ENCODE measurements around the gene CXCL16. TPM values are rescaled to one million over a fixed set of nuclear protein-coding genes. Genes with fewer than 3 reads are reported as not detected.

Gene CXCL16
- total RNA-seq, 1 donor from 2014 or later, result not detected

DNA sequence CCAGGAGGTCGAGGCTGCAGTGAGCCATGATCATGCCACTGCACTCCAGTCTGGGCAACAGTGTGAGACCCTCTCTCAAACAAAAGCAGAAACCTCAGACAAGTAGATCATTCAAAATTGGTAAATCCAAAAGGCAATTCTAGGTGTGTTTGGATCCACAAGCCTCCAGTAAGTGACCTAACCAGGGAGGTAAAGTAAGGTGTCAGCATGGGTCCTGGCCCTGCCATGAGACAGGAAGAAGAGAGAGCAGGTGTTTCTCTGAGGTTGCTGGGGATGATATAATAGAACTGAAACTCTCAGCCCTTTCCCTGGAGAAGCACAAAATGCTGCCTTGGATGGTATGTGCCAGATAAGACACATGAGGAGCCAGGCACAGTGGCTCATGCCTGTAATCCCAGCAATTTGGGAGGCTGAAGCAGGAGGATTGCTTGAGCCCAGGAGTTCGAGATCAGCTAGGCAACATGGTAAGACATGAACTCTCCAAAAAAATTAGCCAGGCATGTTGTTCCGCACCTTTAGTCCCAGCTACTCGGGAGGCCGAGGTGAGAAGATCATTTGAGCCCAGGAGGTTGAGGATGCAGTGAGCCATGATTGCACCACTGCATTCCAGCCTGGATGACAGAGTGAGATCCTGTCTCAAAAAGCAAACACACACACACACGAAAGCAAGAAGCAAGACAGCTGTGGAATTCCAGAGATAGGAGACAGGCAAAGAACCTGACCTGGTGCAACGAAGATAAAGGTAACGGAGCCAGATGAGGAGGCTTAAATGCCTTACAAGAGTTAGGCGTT, 38.4 kb upstream of the CXCL16 start:
- Mint-ChIP-seq H3K27ac (ENCODE audit: unreplicated experiment) (no peak overlapping the region), H3K36me3 (ENCODE audit: unreplicated experiment) (no peaks in the 10 kb centered on the region), H3K27me3 (ENCODE audit: unreplicated experiment) (peaks cover 2% of the 10 kb centered on the region), H3K4me1 (ENCODE audit: low read depth, unreplicated experiment) (no peaks in the 10 kb centered on the region), H3K4me3 (ENCODE audit: unreplicated experiment) (no peak overlapping the region), H3K9me3 (ENCODE audit: unreplicated experiment) (peaks cover 2% of the 10 kb centered on the region)
- no peak for DNase-seq
- TF ChIP-seq, protein P1, sequence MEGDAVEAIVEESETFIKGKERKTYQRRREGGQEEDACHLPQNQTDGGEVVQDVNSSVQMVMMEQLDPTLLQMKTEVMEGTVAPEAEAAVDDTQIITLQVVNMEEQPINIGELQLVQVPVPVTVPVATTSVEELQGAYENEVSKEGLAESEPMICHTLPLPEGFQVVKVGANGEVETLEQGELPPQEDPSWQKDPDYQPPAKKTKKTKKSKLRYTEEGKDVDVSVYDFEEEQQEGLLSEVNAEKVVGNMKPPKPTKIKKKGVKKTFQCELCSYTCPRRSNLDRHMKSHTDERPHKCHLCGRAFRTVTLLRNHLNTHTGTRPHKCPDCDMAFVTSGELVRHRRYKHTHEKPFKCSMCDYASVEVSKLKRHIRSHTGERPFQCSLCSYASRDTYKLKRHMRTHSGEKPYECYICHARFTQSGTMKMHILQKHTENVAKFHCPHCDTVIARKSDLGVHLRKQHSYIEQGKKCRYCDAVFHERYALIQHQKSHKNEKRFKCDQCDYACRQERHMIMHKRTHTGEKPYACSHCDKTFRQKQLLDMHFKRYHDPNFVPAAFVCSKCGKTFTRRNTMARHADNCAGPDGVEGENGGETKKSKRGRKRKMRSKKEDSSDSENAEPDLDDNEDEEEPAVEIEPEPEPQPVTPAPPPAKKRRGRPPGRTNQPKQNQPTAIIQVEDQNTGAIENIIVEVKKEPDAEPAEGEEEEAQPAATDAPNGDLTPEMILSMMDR (IDR thresholded peaks at IDR 0.05; ENCODE audit: partially characterized antibody, unreplicated experiment), result no peak

DNA sequence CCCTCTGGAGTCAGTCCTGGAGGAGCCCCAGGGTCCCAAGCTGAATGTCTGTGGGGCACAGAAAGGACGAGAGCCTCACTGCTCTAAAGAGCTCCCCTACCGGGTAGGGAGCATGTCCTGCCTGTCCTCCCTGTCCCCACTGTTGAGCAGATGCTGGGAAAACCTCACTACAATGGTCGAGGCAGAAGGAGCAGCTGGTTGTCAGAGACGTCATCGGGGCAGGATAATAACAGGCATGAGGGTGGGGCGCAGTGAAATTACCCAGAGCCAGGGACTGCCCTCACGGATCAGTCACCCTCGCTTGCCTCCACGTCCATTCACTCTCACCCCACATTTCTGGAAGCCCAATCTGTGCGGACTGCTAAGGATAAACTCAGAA, 32.5 kb upstream of the CXCL16 start:
- Mint-ChIP-seq H3K27me3 (ENCODE audit: unreplicated experiment) (peaks cover 5% of the 10 kb centered on the region), H3K4me1 (ENCODE audit: low read depth, unreplicated experiment) (no peaks in the 10 kb centered on the region), H3K36me3 (ENCODE audit: unreplicated experiment) (no peaks in the 10 kb centered on the region), H3K9me3 (ENCODE audit: unreplicated experiment) (peaks cover 2% of the 10 kb centered on the region), H3K27ac (ENCODE audit: unreplicated experiment) (no peak overlapping the region), H3K4me3 (ENCODE audit: unreplicated experiment) (no peak overlapping the region)
- TF ChIP-seq, protein P1 (IDR thresholded peaks at IDR 0.05; ENCODE audit: partially characterized antibody, unreplicated experiment), result no peak
- DNase-seq, result no peak

DNA sequence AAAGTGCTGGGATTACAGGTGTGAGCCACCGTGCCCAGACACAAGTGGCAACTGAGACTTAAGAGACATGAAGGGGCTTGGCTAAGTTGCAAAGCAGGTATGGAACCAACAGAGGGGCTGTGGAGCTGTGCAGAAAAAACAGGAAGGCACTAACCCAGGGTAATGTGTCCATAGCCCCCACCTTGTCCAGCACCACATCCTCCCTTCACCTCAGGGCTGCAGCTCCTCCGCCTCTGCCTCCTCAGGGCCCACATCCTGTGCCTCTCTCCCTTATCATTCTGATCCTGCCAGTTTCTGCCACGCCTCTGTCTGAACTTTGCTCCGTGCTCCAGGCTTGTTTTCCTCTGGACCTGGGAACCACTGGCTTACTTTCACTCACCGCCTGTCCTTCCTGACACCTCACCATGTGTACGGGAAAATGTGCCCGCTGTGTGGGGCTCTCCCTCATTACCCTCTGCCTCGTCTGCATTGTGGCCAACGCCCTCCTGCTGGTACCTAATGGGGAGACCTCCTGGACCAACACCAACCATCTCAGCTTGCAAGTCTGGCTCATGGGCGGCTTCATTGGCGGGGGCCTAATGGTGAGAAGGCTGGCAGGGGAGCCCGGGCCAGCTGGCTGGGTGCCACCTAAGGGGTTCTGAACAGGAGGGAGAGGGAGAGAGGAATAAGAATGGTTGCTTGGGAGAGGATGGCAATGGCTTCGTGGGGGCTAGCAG, 31.9 kb upstream of the CXCL16 start, which contains the start of gene TM4SF5:
TM4SF5 (plus strand) TSS at position 368 of the 716 bp plus-strand sequence; CDS start at position 405, 37 bp downstream.
- Mint-ChIP-seq H3K9me3 (ENCODE audit: unreplicated experiment) (no peaks in the 10 kb centered on the region), H3K4me3 (ENCODE audit: unreplicated experiment) (no peak within 1 kb of the TSS), H3K4me1 (ENCODE audit: low read depth, unreplicated experiment) (no peaks in the 10 kb centered on the region), H3K27ac (ENCODE audit: unreplicated experiment) (no peak within 1 kb of the TSS), H3K27me3 (ENCODE audit: unreplicated experiment) (peaks cover 5% of the 10 kb centered on the region), H3K36me3 (ENCODE audit: unreplicated experiment) (no peaks in the 10 kb centered on the region)
- no peak for DNase-seq
- TF ChIP-seq, protein P1 (IDR thresholded peaks at IDR 0.05; ENCODE audit: partially characterized antibody, unreplicated experiment), result no peak

DNA sequence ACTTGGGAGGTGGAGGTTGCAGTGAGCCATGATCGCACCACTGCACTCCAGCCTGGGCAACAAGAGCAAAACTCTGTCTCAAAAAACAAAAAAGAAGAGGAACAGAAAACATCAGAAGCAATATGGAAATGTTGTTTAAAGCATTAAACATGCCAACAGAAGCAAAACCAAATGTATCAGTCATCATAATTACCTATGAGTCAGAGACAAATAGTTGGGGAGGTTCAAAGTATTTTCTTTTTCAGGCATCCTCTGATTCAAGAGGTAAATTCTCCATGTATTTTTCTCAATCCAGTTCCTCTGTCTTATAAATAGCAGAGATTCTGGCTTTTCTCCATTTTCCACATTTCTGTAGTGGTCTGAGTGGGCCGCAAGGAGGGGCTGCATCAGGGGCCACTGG, 29.9 kb upstream of the CXCL16 start:
- Mint-ChIP-seq H3K9me3 (ENCODE audit: unreplicated experiment) (no peaks in the 10 kb centered on the region), H3K4me1 (ENCODE audit: low read depth, unreplicated experiment) (no peaks in the 10 kb centered on the region), H3K36me3 (ENCODE audit: unreplicated experiment) (no peaks in the 10 kb centered on the region), H3K27ac (ENCODE audit: unreplicated experiment) (no peak overlapping the region), H3K27me3 (ENCODE audit: unreplicated experiment) (peaks cover 5% of the 10 kb centered on the region), H3K4me3 (ENCODE audit: unreplicated experiment) (no peak overlapping the region)
- DNase-seq, result no peak
- TF ChIP-seq, protein P1 (IDR thresholded peaks at IDR 0.05; ENCODE audit: partially characterized antibody, unreplicated experiment), result no peak

DNA sequence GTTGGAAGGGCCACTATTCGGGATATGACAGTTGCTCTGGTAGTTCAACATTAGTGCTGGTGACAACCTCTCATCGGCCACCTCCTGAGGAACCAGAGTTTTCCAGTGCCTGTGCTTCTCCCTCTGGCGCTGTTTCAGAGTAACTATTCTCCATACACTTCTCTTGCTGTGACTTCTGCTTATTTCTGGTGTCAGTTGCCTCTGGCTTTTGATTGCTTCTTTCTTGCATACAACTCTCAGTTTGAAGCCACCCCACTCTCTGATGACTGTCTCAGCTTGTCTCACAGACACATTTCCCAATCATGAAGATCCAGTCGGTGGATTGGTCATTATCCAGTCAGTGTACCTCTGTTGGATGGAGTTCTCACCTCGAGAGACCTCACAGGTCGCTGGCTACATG, 28.6 kb upstream of the CXCL16 start:
- H3K9me3 Mint-ChIP-seq (ENCODE audit: unreplicated experiment), result no peaks in the 10 kb centered on the region
- H3K27me3 Mint-ChIP-seq (ENCODE audit: unreplicated experiment), result peaks cover 5% of the 10 kb centered on the region
- TF ChIP-seq, protein P1 (IDR thresholded peaks at IDR 0.05; ENCODE audit: partially characterized antibody, unreplicated experiment), result no peak
- no peaks in the 10 kb centered on the region for H3K36me3 Mint-ChIP-seq (ENCODE audit: unreplicated experiment)
- no peak overlapping the region for H3K4me3 Mint-ChIP-seq (ENCODE audit: unreplicated experiment)
- no peak overlapping the region for H3K27ac Mint-ChIP-seq (ENCODE audit: unreplicated experiment)
- DNase-seq, result no peak
- no peaks in the 10 kb centered on the region for H3K4me1 Mint-ChIP-seq (ENCODE audit: low read depth, unreplicated experiment)
